A673 (cell line): Measurements from ENCODE around the gene FBXO48.

Source experiments
- EZH2 ChIP-seq: fragments of 200-600 bp; sonication (generic); IDR thresholded peaks from 2 replicates; pipeline ENCODE4 v1.6.1; 2017; ENCODE audit warnings: borderline replicate concordance, low read depth, mild to moderate bottlenecking, mixed read lengths, antibody characterized with exemption, low read length; ENCODE audit not compliant: poor library complexity, severe bottlenecking
- TF ChIP-seq, protein P1 (sequence below): fragments of 300-800, 200-600 bp; sonication (generic); conservative IDR thresholded peaks from 2 replicates; pipeline ENCODE4 v1.5.1; 2017; ENCODE audit warnings: low read depth, mild to moderate bottlenecking, antibody characterized with exemption, low read length, moderate library complexity, mixed read lengths

DNA sequence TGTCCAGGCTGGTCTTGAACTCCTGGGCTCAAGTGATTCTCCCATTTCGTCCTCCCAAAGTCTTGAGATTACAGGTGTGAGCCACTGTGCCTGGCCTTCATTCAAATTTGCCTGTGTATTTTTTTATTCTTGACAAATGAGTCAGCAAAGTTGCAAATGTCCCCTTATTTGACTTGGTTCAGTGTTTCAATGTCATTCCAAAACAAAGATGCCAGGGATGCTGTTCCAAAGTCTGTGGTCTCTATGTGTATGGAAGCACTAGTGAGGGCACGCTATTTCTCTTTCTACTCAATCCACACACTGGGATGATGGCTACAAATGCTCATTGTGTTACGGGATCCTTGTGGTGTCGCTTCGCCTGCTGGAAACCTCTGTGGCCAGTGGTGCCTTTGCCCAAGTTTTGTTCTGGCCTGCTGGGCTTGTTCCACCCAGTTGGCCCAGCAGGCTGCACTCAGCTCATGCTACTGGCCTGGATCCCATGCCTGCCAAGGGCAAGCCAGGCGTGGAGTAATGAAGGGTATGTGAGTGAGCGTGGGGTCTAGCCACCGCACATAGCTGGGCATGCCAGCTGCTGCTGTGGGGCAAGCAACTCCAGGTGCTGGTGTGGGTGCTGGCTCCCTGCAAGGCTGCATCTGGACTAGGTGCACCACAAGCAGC, 35.6 kb downstream of the FBXO48 start:
- TF ChIP-seq, protein P1, sequence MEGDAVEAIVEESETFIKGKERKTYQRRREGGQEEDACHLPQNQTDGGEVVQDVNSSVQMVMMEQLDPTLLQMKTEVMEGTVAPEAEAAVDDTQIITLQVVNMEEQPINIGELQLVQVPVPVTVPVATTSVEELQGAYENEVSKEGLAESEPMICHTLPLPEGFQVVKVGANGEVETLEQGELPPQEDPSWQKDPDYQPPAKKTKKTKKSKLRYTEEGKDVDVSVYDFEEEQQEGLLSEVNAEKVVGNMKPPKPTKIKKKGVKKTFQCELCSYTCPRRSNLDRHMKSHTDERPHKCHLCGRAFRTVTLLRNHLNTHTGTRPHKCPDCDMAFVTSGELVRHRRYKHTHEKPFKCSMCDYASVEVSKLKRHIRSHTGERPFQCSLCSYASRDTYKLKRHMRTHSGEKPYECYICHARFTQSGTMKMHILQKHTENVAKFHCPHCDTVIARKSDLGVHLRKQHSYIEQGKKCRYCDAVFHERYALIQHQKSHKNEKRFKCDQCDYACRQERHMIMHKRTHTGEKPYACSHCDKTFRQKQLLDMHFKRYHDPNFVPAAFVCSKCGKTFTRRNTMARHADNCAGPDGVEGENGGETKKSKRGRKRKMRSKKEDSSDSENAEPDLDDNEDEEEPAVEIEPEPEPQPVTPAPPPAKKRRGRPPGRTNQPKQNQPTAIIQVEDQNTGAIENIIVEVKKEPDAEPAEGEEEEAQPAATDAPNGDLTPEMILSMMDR: no peak
- TF ChIP-seq EZH2: no peak
